Activated T-cell treated with anti-CD3 and anti-CD28 coated beads, Interleukin-2, amount 50 U/mL, for 48 hours (primary cell): Measurements from ENCODE around the gene ETV7.
"Not testable (repeated sequence)": the region's sequence is repeated elsewhere in the genome, so short reads cannot be mapped to it uniquely, and the experiment has no call there.

ENCODE experiments used
- DNase-seq, 2 experiments: peaks; one replicate each; pipeline ENCODE4 v3.0.0-alpha.2; 2020

The ETV7 gene

GRCh38 chr6:36387440-36388303, at the start of gene ETV7:
TSS of gene ETV7 (minus strand) at chr6:36387669. CDS start at chr6:36387541, 128 bp downstream.
- DNase-seq = peak; percentile 51 to 62

- no peak for DNase-seq
Observed at GRCh38 chr6:36436466-36436865, 49.0 kb upstream of the ETV7 start.

GRCh38 chr6:36432151-36432671, 44.7 kb upstream of the ETV7 start:
- DNase-seq = no peak

- no peak for DNase-seq
Observed at GRCh38 chr6:36431197-36431596, 43.7 kb upstream of the ETV7 start.

GRCh38 chr6:36430351-36430750, 42.9 kb upstream of the ETV7 start:
- DNase-seq = no peak

GRCh38 chr6:36428911-36429310, 41.4 kb upstream of the ETV7 start:
- peak in 1 of 2 experiments; percentile 25 for DNase-seq

GRCh38 chr6:36426622-36427021, 39.2 kb upstream of the ETV7 start:
- DNase-seq = no peak

GRCh38 chr6:36423101-36423824, 35.8 kb upstream of the ETV7 start:
- DNase-seq = peak; percentile 98

GRCh38 chr6:36422714-36423100, 35.2 kb upstream of the ETV7 start:
- DNase-seq = no peak

- DNase-seq = no peak
Observed at GRCh38 chr6:36419310-36419709, 31.8 kb upstream of the ETV7 start.

- DNase-seq = no peak
Observed at GRCh38 chr6:36418558-36418957, 31.1 kb upstream of the ETV7 start.

- no peak for DNase-seq
Observed at GRCh38 chr6:36414481-36414880, 27.0 kb upstream of the ETV7 start.

- no peak for DNase-seq
Observed at GRCh38 chr6:36413489-36414480, 26.3 kb upstream of the ETV7 start.

- not testable (repeated sequence) for DNase-seq
Observed at GRCh38 chr6:36409718-36410117, 22.2 kb upstream of the ETV7 start.

GRCh38 chr6:36404164-36404563, 16.7 kb upstream of the ETV7 start:
- no peak for DNase-seq

GRCh38 chr6:36402481-36402880, 15.0 kb upstream of the ETV7 start:
- no peak for DNase-seq

- no peak for DNase-seq
Observed at GRCh38 chr6:36399970-36400369, 12.5 kb upstream of the ETV7 start.

GRCh38 chr6:36392621-36393020, 5.2 kb upstream of the ETV7 start:
- DNase-seq = no peak

GRCh38 chr6:36389353-36389752, 1.9 kb upstream of the ETV7 start:
- DNase-seq = no peak

GRCh38 chr6:36386495-36387439, 702 bp downstream of the ETV7 start:
- peak; percentile 24 to 29 for DNase-seq

- DNase-seq = no peak
Observed at GRCh38 chr6:36384095-36384494, 3.4 kb downstream of the ETV7 start.
